A673 (cell line): Measurements from ENCODE around the gene PRKCB. TPM values are rescaled to one million over a fixed set of nuclear protein-coding genes. Genes with fewer than 3 reads are reported as not detected.
"Not testable (repeated sequence)": the region's sequence is repeated elsewhere in the genome, so short reads cannot be mapped to it uniquely, and the experiment has no call there.

Experiments used
- BruUV-seq: library from RNA; stranded (reverse); fragments of 400-500 nt; replicated peaks from 2 replicates; lab custom pipeline; 2021; lab: Mats Ljungman, UMichigan
- CTCF ChIA-PET: fragments of 300-600 bp; sonication (Branson Sonifier 250); formaldehyde crosslinking; loops from one replicate; lab custom pipeline; 2022; ENCODE audit warnings: antibody characterized with exemption; lab: Charles Lee
- POLR2A ChIA-PET: fragments of 300-600 bp; sonication (Branson Sonifier 250); formaldehyde crosslinking; loops from one replicate; lab custom pipeline; 2022; ENCODE audit warnings: antibody characterized with exemption; ENCODE audit not compliant: low non-redundant PET; lab: Charles Lee
- DNase-seq: peaks from one replicate; pipeline ENCODE4 v3.0.0-alpha.2; 2015; ENCODE audit warnings: low spot score
- H3K27ac ChIP-seq: fragments of 200-600 bp; sonication (generic); 2 replicates; pipeline ENCODE4 v1.5.1; 2016; ENCODE audit warnings: mixed run types, low read depth, mild to moderate bottlenecking, mixed read lengths, antibody characterized with exemption, low read length; ENCODE audit not compliant: poor library complexity, severe bottlenecking
- H3K27me3 ChIP-seq: fragments of 200-600 bp; sonication (generic); replicated peaks from 2 replicates; pipeline ENCODE4 v1.6.1; 2017; ENCODE audit warnings: mixed run types, low read depth, mild to moderate bottlenecking, mixed read lengths, antibody characterized with exemption, low read length; ENCODE audit not compliant: insufficient read depth, poor library complexity
- H3K36me3 ChIP-seq: fragments of 200-600 bp; sonication (generic); 2 replicates; pipeline ENCODE4 v1.6.1; 2016; ENCODE audit warnings: mixed run types, mild to moderate bottlenecking, mixed read lengths, antibody characterized with exemption, low read length; ENCODE audit not compliant: insufficient read depth, poor library complexity, severe bottlenecking
- H3K4me1 ChIP-seq: fragments of 200-600 bp; sonication (generic); 2 replicates; pipeline ENCODE4 v1.6.1; 2017; ENCODE audit warnings: mixed run types, mild to moderate bottlenecking, mixed read lengths, antibody characterized with exemption, low read length; ENCODE audit not compliant: insufficient read depth, poor library complexity, severe bottlenecking
- H3K4me3 ChIP-seq: fragments of 200-600 bp; sonication (generic); 2 replicates; pipeline ENCODE4 v1.5.1; 2016; ENCODE audit warnings: low read depth, mixed run types, mild to moderate bottlenecking, mixed read lengths, low read length; ENCODE audit not compliant: poor library complexity, severe bottlenecking
- H3K9me3 ChIP-seq: fragments of 200-600 bp; sonication (generic); 2 replicates; pipeline ENCODE4 v1.6.1; 2016; ENCODE audit warnings: mixed run types, low read depth, mild to moderate bottlenecking, mixed read lengths, antibody characterized with exemption, low read length; ENCODE audit not compliant: poor library complexity, severe bottlenecking
- EZH2 ChIP-seq: fragments of 200-600 bp; sonication (generic); IDR thresholded peaks from 2 replicates; pipeline ENCODE4 v1.6.1; 2017; ENCODE audit warnings: borderline replicate concordance, low read depth, mild to moderate bottlenecking, mixed read lengths, antibody characterized with exemption, low read length; ENCODE audit not compliant: poor library complexity, severe bottlenecking
- intact Hi-C: fragments of 100-400 bp; cut with micrococcal nuclease; formaldehyde crosslinking; loops from one replicate; pipeline ENCODE4 v1.10.0; 2022; ENCODE audit not compliant: unreplicated experiment
- total RNA-seq: library from RNA; stranded (reverse); gene quantifications from 2 replicates; pipeline ENCODE4 v1.2.3, GENCODE V29; 2021
- TF ChIP-seq, protein P1 (sequence below): fragments of 300-800, 200-600 bp; sonication (generic); conservative IDR thresholded peaks from 2 replicates; pipeline ENCODE4 v1.5.1; 2017; ENCODE audit warnings: low read depth, mild to moderate bottlenecking, antibody characterized with exemption, low read length, moderate library complexity, mixed read lengths

PRKCB gene
- total RNA-seq, 1 experiment from 2014 or later, result 171 TPM

DNA sequence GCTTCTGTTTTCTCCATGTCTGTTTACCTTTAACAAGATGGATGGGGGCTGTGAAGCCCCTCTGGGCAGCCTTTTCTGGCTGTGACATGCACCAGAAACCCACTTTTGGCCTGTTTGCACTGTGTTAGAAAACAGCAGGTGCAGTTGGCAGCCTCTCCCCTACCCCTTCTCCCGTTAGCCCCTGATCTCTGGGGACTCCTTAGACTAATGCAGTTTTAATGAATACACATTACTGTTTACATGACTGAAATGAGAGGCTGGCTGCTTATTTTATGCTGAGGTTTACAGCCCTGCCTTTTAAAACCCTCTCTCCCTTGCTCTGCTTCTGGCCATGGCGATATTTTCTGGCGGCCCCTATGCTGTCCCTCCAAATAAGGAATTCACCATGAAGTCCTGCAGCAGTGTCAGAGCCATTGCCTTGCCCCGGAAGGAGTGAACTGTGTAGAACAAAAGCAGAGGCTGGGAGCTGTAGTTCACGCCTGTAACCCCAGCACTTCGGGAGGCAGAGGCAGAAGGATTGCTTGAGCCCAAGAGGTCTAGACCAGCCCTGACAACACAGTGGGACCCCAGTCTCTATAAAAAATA is 79.3 kb downstream of the PRKCB start:
- peak; percentile 49 for DNase-seq
- H3K9me3 ChIP-seq, result no peaks in the 10 kb centered on the region
- H3K27ac ChIP-seq, result peak overlapping the region; percentile 59
- no peaks in the 10 kb centered on the region for H3K27me3 ChIP-seq
- intact Hi-C loops, result no loop called here
- POLR2A ChIA-PET, result no interaction called here
- no TSS peak for BruUV-seq
- no peak overlapping the region for H3K4me3 ChIP-seq
- H3K36me3 ChIP-seq, result no peaks in the 10 kb centered on the region
- no peak for TF ChIP-seq EZH2
- TF ChIP-seq, protein P1, sequence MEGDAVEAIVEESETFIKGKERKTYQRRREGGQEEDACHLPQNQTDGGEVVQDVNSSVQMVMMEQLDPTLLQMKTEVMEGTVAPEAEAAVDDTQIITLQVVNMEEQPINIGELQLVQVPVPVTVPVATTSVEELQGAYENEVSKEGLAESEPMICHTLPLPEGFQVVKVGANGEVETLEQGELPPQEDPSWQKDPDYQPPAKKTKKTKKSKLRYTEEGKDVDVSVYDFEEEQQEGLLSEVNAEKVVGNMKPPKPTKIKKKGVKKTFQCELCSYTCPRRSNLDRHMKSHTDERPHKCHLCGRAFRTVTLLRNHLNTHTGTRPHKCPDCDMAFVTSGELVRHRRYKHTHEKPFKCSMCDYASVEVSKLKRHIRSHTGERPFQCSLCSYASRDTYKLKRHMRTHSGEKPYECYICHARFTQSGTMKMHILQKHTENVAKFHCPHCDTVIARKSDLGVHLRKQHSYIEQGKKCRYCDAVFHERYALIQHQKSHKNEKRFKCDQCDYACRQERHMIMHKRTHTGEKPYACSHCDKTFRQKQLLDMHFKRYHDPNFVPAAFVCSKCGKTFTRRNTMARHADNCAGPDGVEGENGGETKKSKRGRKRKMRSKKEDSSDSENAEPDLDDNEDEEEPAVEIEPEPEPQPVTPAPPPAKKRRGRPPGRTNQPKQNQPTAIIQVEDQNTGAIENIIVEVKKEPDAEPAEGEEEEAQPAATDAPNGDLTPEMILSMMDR, result no peak
- CTCF ChIA-PET, result interaction anchor here (0.6 kb wide), 1 partner anchor 10 kb away, joined by 9 read pairs; no protein-coding TSS in a partner anchor
- peaks cover 37% of the 10 kb centered on the region for H3K4me1 ChIP-seq

DNA sequence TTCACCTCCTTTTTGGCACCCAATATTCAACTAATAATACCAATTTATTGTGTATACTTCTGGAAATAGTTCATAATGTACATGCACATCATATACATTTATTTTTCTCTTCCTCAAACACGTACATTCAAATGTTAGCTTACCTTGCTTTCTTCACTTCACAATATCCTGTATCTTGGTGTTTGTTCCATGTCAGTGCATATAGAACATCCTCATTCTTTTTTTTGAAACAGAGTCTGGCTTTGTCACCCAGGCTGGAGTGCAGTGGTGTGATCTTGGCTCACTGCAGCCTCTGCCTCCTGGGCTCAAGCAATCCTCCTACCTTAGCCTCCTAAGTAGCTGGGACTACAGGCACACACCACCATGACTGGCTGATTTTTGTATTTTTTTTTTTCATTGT is 80.8 kb downstream of the PRKCB start:
- DNase-seq, intact Hi-C loops, H3K27me3 ChIP-seq, H3K27ac ChIP-seq, BruUV-seq, H3K4me3 ChIP-seq, H3K36me3 ChIP-seq, H3K9me3 ChIP-seq, POLR2A ChIA-PET: not testable (repeated sequence)
- H3K4me1 ChIP-seq, result peaks cover 32% of the 10 kb centered on the region
- CTCF ChIA-PET, result interaction anchor here (0.5 kb wide), 1 partner anchor 179 kb away, joined by 3 read pairs; no protein-coding TSS in a partner anchor

DNA sequence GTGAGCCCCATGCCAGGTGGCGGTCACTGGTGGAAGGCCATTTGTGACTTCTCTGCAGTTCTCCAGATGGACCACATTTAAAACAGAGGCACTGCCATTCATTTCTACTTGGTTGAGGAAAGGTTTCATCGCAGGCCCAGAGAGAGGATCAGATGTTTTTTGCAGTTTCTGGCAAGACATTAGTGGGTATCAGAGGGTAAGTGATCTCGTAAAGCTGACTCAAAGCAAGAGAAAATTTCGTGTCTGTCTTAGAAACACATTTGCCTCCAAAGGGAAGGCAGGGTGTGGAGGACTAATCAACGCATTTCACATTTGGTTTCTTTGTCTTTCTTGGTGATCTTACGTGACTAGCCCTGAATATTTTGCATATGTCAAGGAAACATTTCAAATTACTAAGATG is 81.8 kb downstream of the PRKCB start:
- H3K36me3 ChIP-seq, result no peaks in the 10 kb centered on the region
- POLR2A ChIA-PET, result no interaction called here
- H3K27me3 ChIP-seq, result no peaks in the 10 kb centered on the region
- H3K9me3 ChIP-seq, result no peaks in the 10 kb centered on the region
- BruUV-seq, result no TSS peak
- intact Hi-C loops, result no loop called here
- CTCF ChIA-PET, result no interaction called here
- H3K27ac ChIP-seq, result no peak overlapping the region
- no peak for DNase-seq
- no peak overlapping the region for H3K4me3 ChIP-seq
- H3K4me1 ChIP-seq, result peaks cover 32% of the 10 kb centered on the region
- TF ChIP-seq, protein P1, result no peak
- TF ChIP-seq EZH2, result no peak

DNA sequence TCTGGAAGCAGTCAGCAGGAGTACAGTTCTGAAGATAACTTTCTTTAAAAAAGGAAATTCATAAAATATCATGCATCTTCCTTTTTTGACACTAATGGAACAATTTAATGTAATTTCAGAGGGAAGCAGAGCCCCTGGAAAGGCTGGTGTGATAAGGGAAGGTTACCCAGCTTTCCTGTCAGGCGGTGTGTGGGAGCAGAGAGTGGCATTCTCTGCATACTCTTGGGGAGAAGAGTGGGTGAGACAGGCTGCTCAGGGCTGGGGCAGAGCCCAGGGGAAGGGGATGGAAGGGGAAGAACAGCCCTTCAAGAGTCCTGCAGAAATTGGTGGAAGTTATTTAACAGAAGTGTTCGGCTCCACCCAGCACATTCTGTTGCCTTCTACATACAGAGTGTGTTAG is 84.7 kb downstream of the PRKCB start:
- H3K27me3 ChIP-seq, result no peaks in the 10 kb centered on the region
- no peak for DNase-seq
- no TSS peak for BruUV-seq
- H3K4me1 ChIP-seq, result peaks cover 6% of the 10 kb centered on the region
- no peak overlapping the region for H3K27ac ChIP-seq
- H3K36me3 ChIP-seq, result no peaks in the 10 kb centered on the region
- ChIA-PET CTCF (no interaction called here), POLR2A (no interaction called here)
- no peaks in the 10 kb centered on the region for H3K9me3 ChIP-seq
- TF ChIP-seq EZH2, result no peak
- TF ChIP-seq, protein P1, result no peak
- H3K4me3 ChIP-seq, result no peak overlapping the region
- intact Hi-C loops, result no loop called here
